BJ (cell line): ENCODE data around the gene LSP1. TPM values are rescaled to one million over a fixed set of nuclear protein-coding genes. Genes with fewer than 3 reads are reported as not detected.
A peak's percentile ranks its signal among the peaks of the same experiment; 100 is the strongest.

Source experiments
- CTCF ChIA-PET: fragments of 350-600 bp; formaldehyde crosslinking; extraction: SDS; loops from one replicate; lab custom pipeline; 2021; ENCODE audit warnings: antibody characterized with exemption, inconsistent platforms; lab: Yijun Ruan, JAX
- POLR2A ChIA-PET: fragments of 300-600 bp; sonication (Branson Sonifier 250); formaldehyde crosslinking; extraction: SDS; loops from one replicate; lab custom pipeline; 2021; ENCODE audit warnings: antibody characterized with exemption; lab: Charles Lee
- DNase-seq: peaks from one replicate; pipeline ENCODE4 v3.0.0-alpha.2; 2011; ENCODE audit warnings: low read depth
- H3K27me3 ChIP-seq: 2 replicates; pipeline ENCODE4 v1.6.0; 2011; ENCODE audit warnings: low read length; ENCODE audit not compliant: control insufficient read depth, insufficient read depth
- H3K36me3 ChIP-seq: 2 replicates; pipeline ENCODE4 v1.5.1; 2011; ENCODE audit warnings: low read length; ENCODE audit not compliant: control insufficient read depth, insufficient read depth
- H3K4me3 ChIP-seq: 2 replicates; pipeline ENCODE4 v1.5.1; 2011; ENCODE audit warnings: low read depth, mild to moderate bottlenecking, control low read depth, low read length
- CTCF ChIP-seq: IDR thresholded peaks from 2 replicates; pipeline ENCODE4 v1.5.1; 2011; ENCODE audit warnings: low read depth, mild to moderate bottlenecking, control low read depth, inconsistent platforms, low read length, moderate library complexity; ENCODE audit not compliant: insufficient read depth
- polyA plus RNA-seq: library from polyadenylated mRNA; depleted of rRNA; stranded (reverse); fragments of >200 nt; gene quantifications from 2 replicates; pipeline ENCODE4 v1.2.3, GENCODE V29; 2011

The LSP1 gene
- polyA plus RNA-seq, 1 experiment, result not detected

- Histone ChIP-seq H3K27me3 (no peaks in the 10 kb centered on the region; the same call in 1 of the 2 replicates), H3K36me3 (no peaks in the 10 kb centered on the region), H3K4me3 (no peak overlapping the region)
- DNase-seq, result no peak
- CTCF ChIA-PET, result interaction anchor here (1.0 to 5.4 kb wide), 20 partner anchors 10 to 280 kb away, joined by 3 to 45 read pairs (median 5); partner anchors contain the start of gene TNNI2
- POLR2A ChIA-PET, result no interaction called here
- peak; percentile 70 for TF ChIP-seq CTCF
Measured at GRCh38 chr11:1876361-1877063, 23.6 kb downstream of the LSP1 start.

GRCh38 chr11:1877211-1878136 is 24.6 kb downstream of the LSP1 start:
- no peak for DNase-seq
- POLR2A ChIA-PET, result no interaction called here
- TF ChIP-seq CTCF, result no peak
- H3K27me3 ChIP-seq, result no peaks in the 10 kb centered on the region; the same call in none of the 2 replicates
- H3K4me3 ChIP-seq, result no peak overlapping the region
- CTCF ChIA-PET, result interaction anchor here (0.6 to 5.4 kb wide), 17 partner anchors 8 to 756 kb away, joined by 3 to 45 read pairs (median 6); no protein-coding TSS in a partner anchor
- H3K36me3 ChIP-seq, result no peaks in the 10 kb centered on the region

- TF ChIP-seq CTCF, result no peak
- Histone ChIP-seq H3K27me3 (no peaks in the 10 kb centered on the region; the same call in none of the 2 replicates), H3K4me3 (no peak overlapping the region), H3K36me3 (no peaks in the 10 kb centered on the region)
- DNase-seq, result no peak
- CTCF ChIA-PET, result interaction anchor here (0.6 to 5.4 kb wide), 7 partner anchors 9 to 757 kb away, joined by 3 to 45 read pairs (median 3); no protein-coding TSS in a partner anchor
- POLR2A ChIA-PET, result interaction anchor here (0.6 kb wide), 1 partner anchor 86 kb away, joined by 3 read pairs; no protein-coding TSS in a partner anchor
Measured at GRCh38 chr11:1878137-1879031, 25.5 kb downstream of the LSP1 start.

GRCh38 chr11:1879342-1879940 is 26.6 kb downstream of the LSP1 start:
- POLR2A ChIA-PET, result no interaction called here
- no peak for DNase-seq
- H3K27me3 ChIP-seq, result no peaks in the 10 kb centered on the region; the same call in none of the 2 replicates
- CTCF ChIA-PET, result interaction anchor here (0.6 to 5.4 kb wide), 4 partner anchors 120 to 271 kb away, joined by 3 to 45 read pairs (median 3); no protein-coding TSS in a partner anchor
- no peak overlapping the region for H3K4me3 ChIP-seq
- TF ChIP-seq CTCF, result no peak
- no peaks in the 10 kb centered on the region for H3K36me3 ChIP-seq
